Uterus (tissue), 4 donors: ENCODE results near the gene FTSJ3. TPM values are rescaled to one million over a fixed set of nuclear protein-coding genes. Genes with fewer than 3 reads are reported as not detected.

Source experiments
- DNase-seq, 2 donors: peaks; one replicate each; pipeline ENCODE4 v3.0.0-alpha.2; 2019 to 2020
- H3K27ac ChIP-seq, 2 donors: fragments of 200-600 bp; sonication (generic); 1 replicate in 1 of 2; 2 replicates in 1 of 2; pipeline ENCODE4 v1.5.1; 2016 to 2018
- H3K27me3 ChIP-seq, 2 donors: fragments of 200-600 bp; sonication (generic); one replicate each; pipeline ENCODE4 v1.5.1; 2018 to 2019; ENCODE audit warnings: control low read depth in 1 of 2
- H3K36me3 ChIP-seq, 2 donors: fragments of 200-600 bp; sonication (generic); one replicate each; pipeline ENCODE4 v1.5.1; 2019; ENCODE audit warnings: control low read depth in 1 of 2
- H3K4me1 ChIP-seq, 2 donors: fragments of 200-600 bp; sonication (generic); one replicate each; pipeline ENCODE4 v1.5.1; 2018 to 2019; ENCODE audit warnings: control low read depth in 1 of 2
- H3K4me3 ChIP-seq, 2 donors: fragments of 200-600 bp; sonication (generic); 1 replicate in 1 of 2; 2 replicates in 1 of 2; pipeline ENCODE4 v1.5.1; 2018 to 2019; ENCODE audit warnings: mild to moderate bottlenecking in 1 of 2
- H3K9me3 ChIP-seq, 2 donors: fragments of 200-600 bp; sonication (generic); one replicate each; pipeline ENCODE4 v1.5.1; 2019; ENCODE audit warnings: control low read depth in 1 of 2
- CTCF ChIP-seq, 4 experiments: fragments of 200-600 bp in 2 of 4; fragments of 450-650 bp in 2 of 4; sonication (generic) in 2 of 4; IDR thresholded peaks; one replicate each; pipeline ENCODE4 v1.5.1; 2016 to 2019; ENCODE audit warnings: antibody characterized with exemption in 4 of 4, mild to moderate bottlenecking in 2 of 4, moderate library complexity in 1 of 4
- POLR2A ChIP-seq, 2 donors: fragments of 450-650 bp; IDR thresholded peaks; one replicate each; pipeline ENCODE4 v1.6.1; 2016; ENCODE audit warnings: antibody characterized with exemption in 2 of 2, mild to moderate bottlenecking in 1 of 2, moderate library complexity in 1 of 2
- intact Hi-C: fragments of 100-400 bp; cut with DNase I; formaldehyde crosslinking; loops from one replicate; pipeline ENCODE4 v1.15.1; 2023; ENCODE audit warnings: low total_unique reads
- total RNA-seq, 4 donors: library from RNA; depleted of rRNA in 3 of 4; stranded (reverse); fragments of >200 nt in 3 of 4; gene quantifications; one replicate each; pipeline versions ENCODE4 v1.1.0 to v1.2.4, GENCODE V29; 2014 to 2023
- donor health status: DM: yes; HTN: yes; CAD: no.

Gene FTSJ3
- total RNA-seq, 4 donors from 2014 or later, result 29.7 to 64.7 (median 53.3) TPM

DNA sequence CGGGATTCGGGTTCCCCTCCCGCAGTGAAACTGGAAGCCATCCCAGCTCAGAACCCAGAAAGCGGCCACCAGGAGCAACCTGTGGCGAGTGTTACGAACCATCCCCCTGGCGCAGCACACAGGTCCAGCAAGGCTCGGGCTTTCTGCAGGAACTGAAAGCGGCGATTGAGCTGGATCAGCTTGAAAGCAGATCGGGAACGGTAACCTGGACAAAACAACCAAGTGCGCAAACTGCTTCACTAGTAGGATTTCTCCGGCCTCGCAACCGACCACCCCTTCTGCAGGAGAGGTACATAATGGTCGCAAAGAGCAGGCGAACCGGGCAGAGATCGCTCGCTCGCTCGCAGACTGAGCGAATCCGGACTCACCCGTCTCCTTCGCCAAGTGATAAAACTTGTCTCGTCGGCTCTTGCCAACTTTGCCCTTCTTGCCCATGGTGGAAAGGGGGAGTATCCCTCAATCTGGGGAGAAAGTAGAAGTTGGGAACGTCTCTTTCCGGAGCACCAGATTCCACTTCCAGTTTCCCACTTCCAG is 928 bp downstream of the FTSJ3 start:
- Histone ChIP-seq H3K27me3 (no peaks in the 10 kb centered on the region), H3K4me1 (peaks cover 3 to 10% of the 10 kb centered on the region in 2 donors), H3K4me3 (peak overlapping the region; percentile 91 to 94), H3K9me3 (no peaks in the 10 kb centered on the region), H3K36me3 (no peaks in the 10 kb centered on the region), H3K27ac (peak overlapping the region; percentile 94 to 97)
- DNase-seq, result no peak
- intact Hi-C loops, result no loop called here
- TF ChIP-seq POLR2A (IDR thresholded peaks at IDR 0.05), result no peak
- no peak for TF ChIP-seq CTCF (IDR thresholded peaks at IDR 0.05)

- peaks cover 3 to 10% of the 10 kb centered on the region in 2 donors for H3K4me1 ChIP-seq
- no peaks in the 10 kb centered on the region for H3K9me3 ChIP-seq
- H3K27ac ChIP-seq, result no peak overlapping the region
- no peak overlapping the region for H3K4me3 ChIP-seq
- no peaks in the 10 kb centered on the region for H3K27me3 ChIP-seq
- no peaks in the 10 kb centered on the region for H3K36me3 ChIP-seq
- TF ChIP-seq POLR2A (IDR thresholded peaks at IDR 0.05) (no peak), CTCF (IDR thresholded peaks at IDR 0.05) (no peak)
- intact Hi-C loops, result no loop called here
- DNase-seq, result no peak
Observed at GRCh38 chr17:63824362-63824761, 3.1 kb downstream of the FTSJ3 start.

- H3K4me1 ChIP-seq, result peaks cover 3 to 6% of the 10 kb centered on the region in 2 donors
- DNase-seq, result no peak
- intact Hi-C loops, result no loop called here
- H3K36me3 ChIP-seq, result no peaks in the 10 kb centered on the region
- no peak overlapping the region for H3K27ac ChIP-seq
- TF ChIP-seq POLR2A (IDR thresholded peaks at IDR 0.05) (no peak), CTCF (IDR thresholded peaks at IDR 0.05) (no peak)
- no peaks in the 10 kb centered on the region for H3K27me3 ChIP-seq
- H3K9me3 ChIP-seq, result no peaks in the 10 kb centered on the region
- no peak overlapping the region for H3K4me3 ChIP-seq
Observed at GRCh38 chr17:63823659-63824331, 3.7 kb downstream of the FTSJ3 start.

- H3K27ac ChIP-seq, result no peak overlapping the region
- no peaks in the 10 kb centered on the region for H3K27me3 ChIP-seq
- peaks cover 0 to 6% of the 10 kb centered on the region in 2 donors for H3K4me1 ChIP-seq
- intact Hi-C loops, result no loop called here
- DNase-seq, result no peak
- H3K4me3 ChIP-seq, result no peak overlapping the region
- H3K36me3 ChIP-seq, result no peaks in the 10 kb centered on the region
- no peaks in the 10 kb centered on the region for H3K9me3 ChIP-seq
- no peak for TF ChIP-seq POLR2A (IDR thresholded peaks at IDR 0.05)
- no peak for TF ChIP-seq CTCF (IDR thresholded peaks at IDR 0.05)
Observed at GRCh38 chr17:63822537-63822936, 4.9 kb downstream of the FTSJ3 start.

DNA sequence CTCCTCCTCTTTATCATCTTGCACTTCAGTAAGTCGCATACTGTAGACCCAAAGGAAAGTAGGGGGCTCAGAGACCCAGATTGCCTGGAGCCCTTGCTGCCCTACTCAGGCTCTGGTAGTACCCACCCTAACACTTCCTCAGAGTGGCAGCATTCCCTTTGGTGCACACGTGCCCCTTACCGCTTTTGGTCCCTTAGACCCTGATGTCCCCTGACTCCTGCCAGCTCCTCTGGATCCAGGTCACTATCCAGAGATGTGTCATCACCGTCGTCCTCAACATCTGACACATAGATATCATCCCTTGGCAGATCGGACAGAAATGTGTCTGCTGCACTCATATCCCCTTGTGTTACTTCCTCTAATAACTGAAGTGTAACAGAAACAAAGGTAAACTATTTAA is 5.7 kb downstream of the FTSJ3 start:
- no peaks in the 10 kb centered on the region for H3K27me3 ChIP-seq
- H3K4me1 ChIP-seq, result peaks cover 0 to 6% of the 10 kb centered on the region in 2 donors
- H3K4me3 ChIP-seq, result no peak overlapping the region
- H3K36me3 ChIP-seq, result no peaks in the 10 kb centered on the region
- no peak overlapping the region for H3K27ac ChIP-seq
- no peak for DNase-seq
- no peak for TF ChIP-seq CTCF (IDR thresholded peaks at IDR 0.05)
- TF ChIP-seq POLR2A (IDR thresholded peaks at IDR 0.05), result no peak
- intact Hi-C loops, result no loop called here
- H3K9me3 ChIP-seq, result no peaks in the 10 kb centered on the region
